Measurements from ENCODE around the gene SPPL3. TPM values are rescaled to one million over a fixed set of nuclear protein-coding genes. Genes with fewer than 3 reads are reported as not detected.

The SPPL3 gene
- total RNA-seq, 6 experiments from 2014 or later, result 35.3 to 59.1 (median 47.1) TPM

- no peak for TF ChIP-seq CTCF (IDR thresholded peaks at IDR 0.05)
- DNase-seq, result no peak
- Mint-ChIP-seq H3K4me1 (ENCODE audit: low read depth) (no peaks in the 10 kb centered on the region), H3K9me3 (no peaks in the 10 kb centered on the region), H3K36me3 (ENCODE audit: low read depth) (no peaks in the 10 kb centered on the region), H3K27me3 (ENCODE audit: insufficient read depth) (peaks cover 1% of the 10 kb centered on the region; the same call in 1 of the 2 replicates), H3K27ac (no peak overlapping the region), H3K4me3 (no peak overlapping the region)
Observed at GRCh38 chr12:120738252-120739030, 165.7 kb downstream of the SPPL3 start.

- DNase-seq, result no peak
- Mint-ChIP-seq H3K36me3 (ENCODE audit: low read depth) (no peaks in the 10 kb centered on the region), H3K27ac (no peak overlapping the region), H3K4me3 (no peak overlapping the region), H3K4me1 (ENCODE audit: low read depth) (no peaks in the 10 kb centered on the region), H3K27me3 (ENCODE audit: insufficient read depth) (peaks cover 1% of the 10 kb centered on the region; the same call in 1 of the 2 replicates), H3K9me3 (no peaks in the 10 kb centered on the region)
- no peak for TF ChIP-seq CTCF (IDR thresholded peaks at IDR 0.05)
Observed at GRCh38 chr12:120737557-120738251, 166.5 kb downstream of the SPPL3 start.

GRCh38 chr12:120736404-120737331, 167.5 kb downstream of the SPPL3 start:
- Mint-ChIP-seq H3K36me3 (ENCODE audit: low read depth) (no peaks in the 10 kb centered on the region), H3K9me3 (no peaks in the 10 kb centered on the region), H3K4me1 (ENCODE audit: low read depth) (no peaks in the 10 kb centered on the region), H3K27ac (no peak overlapping the region), H3K4me3 (no peak overlapping the region), H3K27me3 (ENCODE audit: insufficient read depth) (peaks cover 1% of the 10 kb centered on the region; the same call in 1 of the 2 replicates)
- no peak for TF ChIP-seq CTCF (IDR thresholded peaks at IDR 0.05)
- no peak for DNase-seq

- Mint-ChIP-seq H3K27me3 (ENCODE audit: insufficient read depth) (peaks cover 1% of the 10 kb centered on the region; the same call in 1 of the 2 replicates), H3K36me3 (ENCODE audit: low read depth) (no peaks in the 10 kb centered on the region), H3K4me3 (no peak overlapping the region), H3K9me3 (no peaks in the 10 kb centered on the region), H3K4me1 (ENCODE audit: low read depth) (no peaks in the 10 kb centered on the region), H3K27ac (no peak overlapping the region)
- no peak for TF ChIP-seq CTCF (IDR thresholded peaks at IDR 0.05)
- no peak for DNase-seq
Observed at GRCh38 chr12:120735181-120735580, 169.0 kb downstream of the SPPL3 start.

- TF ChIP-seq CTCF (IDR thresholded peaks at IDR 0.05), result no peak
- H3K9me3 Mint-ChIP-seq, result no peaks in the 10 kb centered on the region
- no peak for DNase-seq
- H3K4me3 Mint-ChIP-seq, result no peak overlapping the region
- no peak overlapping the region for H3K27ac Mint-ChIP-seq
- H3K27me3 Mint-ChIP-seq (ENCODE audit: insufficient read depth), result peaks cover 1% of the 10 kb centered on the region; the same call in 1 of the 2 replicates
- 0 out of 2 replicates have a peak, but pooled peaks cover 4% of the 10 kb centered on the region for H3K36me3 Mint-ChIP-seq (ENCODE audit: low read depth)
- H3K4me1 Mint-ChIP-seq (ENCODE audit: low read depth), result no peaks in the 10 kb centered on the region
Observed at GRCh38 chr12:120734210-120734609, 169.9 kb downstream of the SPPL3 start.
